NT2/D1 (cell line): ENCODE data around the gene DHX29.

Experiments used
- SUZ12 ChIP-seq: IDR thresholded peaks from 2 replicates; pipeline ENCODE4 v1.6.1; 2011; ENCODE audit not compliant: insufficient read length, insufficient read depth; ENCODE audit errors: extremely low read depth
- YY1 ChIP-seq: IDR thresholded peaks from 2 replicates; pipeline ENCODE4 v1.6.1; 2011; ENCODE audit not compliant: insufficient read length, insufficient read depth
- ZNF274 ChIP-seq: IDR thresholded peaks from 2 replicates; pipeline ENCODE4 v1.6.1; 2011; ENCODE audit warnings: mild to moderate bottlenecking, low read depth, low read length

- TF ChIP-seq ZNF274 (no peak), YY1 (no peak), SUZ12 (no peak)
Observed at GRCh38 chr5:55347786-55348185, 40.3 kb upstream of the DHX29 start.
